Pancreas (tissue), 10 donors: ENCODE measurements around the gene SMIM35. TPM values are rescaled to one million over a fixed set of nuclear protein-coding genes. Genes with fewer than 3 reads are reported as not detected.

Experiments used
- ATAC-seq, 4 donors: fragments of 200-7000 bp; cut with Tn5 transposase; one replicate each; pipeline versions ENCODE4 v1.8.0 to v1.9.1; 2020; ENCODE audit warnings: mild to moderate bottlenecking in 4 of 4, moderate library complexity in 4 of 4
- DNase-seq, 6 donors: peaks; one replicate each; pipeline ENCODE4 v3.0.0-alpha.2; 2020
- FAIRE-seq: peaks from 2 replicates; lab custom pipeline; 2012; peaks lifted over from hg19 to GRCh38; lab: Jason Lieb, UNC
- H3K27ac ChIP-seq, 4 donors: fragments of 200-600 bp; sonication (generic); 1 replicate in 3 of 4; 2 replicates in 1 of 4; pipeline versions ENCODE4 v1.5.0 to v1.8.0; 2020
- H3K27me3 ChIP-seq, 4 donors: fragments of 200-600 bp; one replicate each; pipeline ENCODE4 v1.8.0; 2021
- H3K36me3 ChIP-seq, 3 donors: fragments of 200-600 bp; sonication (generic) in 1 of 3; one replicate each; pipeline versions ENCODE4 v1.5.0 to v1.8.0; 2020 to 2021
- H3K4me1 ChIP-seq, 3 donors: fragments of 200-600 bp; one replicate each; pipeline ENCODE4 v1.8.0; 2021
- H3K4me3 ChIP-seq, 4 donors: fragments of 200-600 bp; sonication (generic) in 2 of 4; one replicate each; pipeline versions ENCODE4 v1.5.0 to v1.8.0; 2020 to 2021
- H3K9me3 ChIP-seq, 4 donors: fragments of 200-600 bp; one replicate each; pipeline ENCODE4 v1.8.0; 2021
- WGBS, 2 donors: extraction: QIAGEN DNeasy Blood & Tissue Kit; methylation state at CpG; one replicate each; pipeline ENCODE4 v1.1.7; 2013; 5-methylcytosine and 5-hydroxymethylcytosine counted together
- intact Hi-C, 3 donors: fragments of 100-400 bp; cut with DNase I; formaldehyde crosslinking; loops; one replicate each; pipeline versions ENCODE4 v1.11.1 to v1.14.2; 2022
- polyA plus RNA-seq, 2 donors: library from polyadenylated mRNA; stranded (reverse); fragments of 200-250 nt; gene quantifications; one replicate each; pipeline ENCODE4 v1.2.3, GENCODE V29; 2013
- total RNA-seq, 6 donors: library from RNA; stranded (reverse); fragmentation: NEBNext Ultra II Directional in 4 of 6; extraction: Animal tissue kit (Norgen Biotek cat#: 25700) in 4 of 6; gene quantifications; one replicate each; pipeline versions ENCODE4 v1.2.1 to v1.2.4, GENCODE V29; 2021 to 2023
- TF ChIP-seq, protein P1 (sequence below), 4 donors: fragments of 200-600 bp; sonication (generic) in 3 of 4; IDR thresholded peaks; one replicate each; pipeline versions ENCODE4 v1.5.0 to v1.8.0; 2021; ENCODE audit warnings: antibody characterized with exemption in 4 of 4
- donor health status: healthy with polysubstance abuse.
- donor health status: DM: no; HTN: no; CAD: no; lungs with moderate emphysema.
- donor health status: DM: no; HTN: no; CAD: no.
- donor health status: control.
- donor health status: control.
- donor health status: Bipolar disorder and iron deficiency.
- donor health status: DM: yes; HTN: yes; CAD: no.
- donor health status: DM: no; HTN: no; CAD: no.
- donor health status: DM: no; HTN: no; CAD: no.
- donor health status: DM: yes; HTN: yes; CAD: no.

The SMIM35 gene
- total and polyA plus RNA-seq, 8 donors = 0.02 TPM; not detected in 7

DNA sequence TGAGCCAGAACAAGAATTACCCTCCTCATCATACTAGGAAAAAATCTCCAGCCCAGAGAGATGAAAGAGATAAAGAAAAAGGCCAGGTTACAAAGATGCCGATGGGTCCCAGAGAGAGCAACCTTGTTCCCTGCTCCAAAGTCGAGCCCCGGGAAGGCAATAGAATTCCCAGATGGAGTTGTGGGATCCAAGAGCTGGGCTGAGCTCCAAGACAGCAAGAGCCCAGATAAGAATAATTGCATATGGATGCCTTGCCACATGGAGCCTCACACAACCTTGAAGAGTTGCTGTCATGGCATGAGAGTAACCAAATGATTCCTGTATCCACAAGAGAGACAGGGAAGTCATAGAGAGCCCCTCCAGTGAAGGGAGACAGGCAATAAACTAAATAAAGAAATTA lies 69.7 kb downstream of the SMIM35 start:
- no peak for FAIRE-seq
- TF ChIP-seq, protein P1, sequence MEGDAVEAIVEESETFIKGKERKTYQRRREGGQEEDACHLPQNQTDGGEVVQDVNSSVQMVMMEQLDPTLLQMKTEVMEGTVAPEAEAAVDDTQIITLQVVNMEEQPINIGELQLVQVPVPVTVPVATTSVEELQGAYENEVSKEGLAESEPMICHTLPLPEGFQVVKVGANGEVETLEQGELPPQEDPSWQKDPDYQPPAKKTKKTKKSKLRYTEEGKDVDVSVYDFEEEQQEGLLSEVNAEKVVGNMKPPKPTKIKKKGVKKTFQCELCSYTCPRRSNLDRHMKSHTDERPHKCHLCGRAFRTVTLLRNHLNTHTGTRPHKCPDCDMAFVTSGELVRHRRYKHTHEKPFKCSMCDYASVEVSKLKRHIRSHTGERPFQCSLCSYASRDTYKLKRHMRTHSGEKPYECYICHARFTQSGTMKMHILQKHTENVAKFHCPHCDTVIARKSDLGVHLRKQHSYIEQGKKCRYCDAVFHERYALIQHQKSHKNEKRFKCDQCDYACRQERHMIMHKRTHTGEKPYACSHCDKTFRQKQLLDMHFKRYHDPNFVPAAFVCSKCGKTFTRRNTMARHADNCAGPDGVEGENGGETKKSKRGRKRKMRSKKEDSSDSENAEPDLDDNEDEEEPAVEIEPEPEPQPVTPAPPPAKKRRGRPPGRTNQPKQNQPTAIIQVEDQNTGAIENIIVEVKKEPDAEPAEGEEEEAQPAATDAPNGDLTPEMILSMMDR (IDR thresholded peaks at IDR 0.05) = no peak
- no peak overlapping the region for H3K27ac ChIP-seq
- H3K9me3 ChIP-seq = no peaks in the 10 kb centered on the region
- H3K27me3 ChIP-seq = no peaks in the 10 kb centered on the region
- WGBS, 2 donors = 39 to 44% methylated on average over 3 of the region's 3 CpGs
- H3K4me3 ChIP-seq = no peak overlapping the region
- no peaks in the 10 kb centered on the region for H3K4me1 ChIP-seq
- intact Hi-C loops = no loop called here
- DNase-seq = no peak
- ATAC-seq = no peak
- H3K36me3 ChIP-seq = no peaks in the 10 kb centered on the region

- DNase-seq (no peak), ATAC-seq (no peak), FAIRE-seq (no peak)
- no peak overlapping the region for H3K4me3 ChIP-seq
- H3K9me3 ChIP-seq = no peaks in the 10 kb centered on the region
- no peaks in the 10 kb centered on the region for H3K36me3 ChIP-seq
- intact Hi-C loops = no loop called here
- no peaks in the 10 kb centered on the region for H3K27me3 ChIP-seq
- no peaks in the 10 kb centered on the region for H3K4me1 ChIP-seq
- H3K27ac ChIP-seq = no peak overlapping the region
- TF ChIP-seq, protein P1 (IDR thresholded peaks at IDR 0.05) = no peak
- 70 to 74% methylated on average over 4 of the region's 4 CpGs for WGBS, 2 donors
Observed at GRCh38 chr11:118016104-118016503, 70.7 kb downstream of the SMIM35 start.

DNA sequence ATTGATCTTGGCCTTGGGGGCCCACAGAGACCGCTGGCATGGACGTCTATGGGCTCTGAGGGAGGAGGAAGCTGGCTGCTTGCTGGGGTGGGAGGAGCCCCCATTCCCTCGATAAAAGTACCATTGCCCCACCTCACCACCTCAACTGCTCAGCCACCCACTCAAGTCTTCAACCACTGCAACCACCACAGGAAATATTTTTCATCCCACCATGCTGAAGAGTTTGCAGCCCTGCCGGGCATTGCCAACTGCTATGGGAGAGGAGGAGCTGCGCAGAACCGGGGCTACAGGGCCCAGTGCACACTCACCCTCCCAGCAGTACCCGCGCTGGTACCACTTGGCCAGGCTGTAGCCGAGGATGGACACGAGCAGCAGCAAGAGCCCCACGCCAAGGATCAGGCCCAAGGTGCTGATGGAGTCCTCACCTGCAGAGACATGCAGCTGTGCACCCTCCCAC lies 71.3 kb downstream of the SMIM35 start:
- Histone ChIP-seq H3K27ac (no peak overlapping the region), H3K4me3 (no peak overlapping the region), H3K27me3 (no peaks in the 10 kb centered on the region), H3K9me3 (no peaks in the 10 kb centered on the region), H3K36me3 (no peaks in the 10 kb centered on the region), H3K4me1 (no peaks in the 10 kb centered on the region)
- WGBS, 2 donors = 69 to 84% methylated on average over 11 of the region's 11 CpGs
- intact Hi-C loops = no loop called here
- no peak for FAIRE-seq
- ATAC-seq = no peak
- TF ChIP-seq, protein P1 (IDR thresholded peaks at IDR 0.05) = no peak
- DNase-seq = no peak

- ATAC-seq (no peak), FAIRE-seq (no peak), DNase-seq (no peak)
- TF ChIP-seq, protein P1 (IDR thresholded peaks at IDR 0.05) = no peak
- intact Hi-C loops = no loop called here
- no peaks in the 10 kb centered on the region for H3K27me3 ChIP-seq
- H3K36me3 ChIP-seq = no peaks in the 10 kb centered on the region
- 87 to 94% methylated on average over 3 of the region's 3 CpGs for WGBS, 2 donors
- H3K27ac ChIP-seq = no peak overlapping the region
- no peak overlapping the region for H3K4me3 ChIP-seq
- H3K4me1 ChIP-seq = no peaks in the 10 kb centered on the region
- no peaks in the 10 kb centered on the region for H3K9me3 ChIP-seq
Observed at GRCh38 chr11:118014022-118014421, 72.7 kb downstream of the SMIM35 start.

DNA sequence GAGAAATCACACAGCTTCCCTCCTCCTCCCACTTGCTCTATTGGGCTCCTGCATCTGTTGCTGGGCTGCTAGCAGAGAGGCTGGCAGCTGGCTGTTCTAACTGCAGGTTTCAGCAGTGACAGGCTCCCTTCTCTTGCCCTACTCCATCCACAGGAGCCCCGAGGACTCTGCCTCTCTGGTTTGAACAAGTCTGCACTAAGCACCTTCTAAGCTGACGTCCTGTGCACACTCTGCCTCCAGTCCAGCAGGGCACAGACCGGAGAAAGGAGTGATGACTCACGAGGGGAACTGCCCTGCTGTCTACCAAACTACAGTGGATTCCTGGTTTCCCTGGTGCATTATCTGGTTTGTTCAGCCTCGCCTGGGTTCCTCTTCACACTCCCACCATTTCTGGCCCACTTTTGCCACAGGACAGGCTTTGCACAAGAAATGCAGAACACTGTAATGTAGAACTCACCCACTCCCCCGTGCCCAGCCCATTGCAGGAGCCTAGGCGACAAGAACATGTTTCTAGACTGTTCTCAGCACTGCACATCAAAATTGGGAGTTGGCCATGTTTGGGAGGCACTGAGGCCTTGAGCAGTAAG lies 74.6 kb downstream of the SMIM35 start:
- DNase-seq (no peak), FAIRE-seq (no peak), ATAC-seq (peak in 3 of 4 donors; percentile 61 to 76 (median 73))
- no peak overlapping the region for H3K4me3 ChIP-seq
- no peaks in the 10 kb centered on the region for H3K36me3 ChIP-seq
- no peaks in the 10 kb centered on the region for H3K9me3 ChIP-seq
- no peaks in the 10 kb centered on the region for H3K4me1 ChIP-seq
- 69 to 76% methylated on average over 7 of the region's 7 CpGs for WGBS, 2 donors
- TF ChIP-seq, protein P1 (IDR thresholded peaks at IDR 0.05) = no peak
- H3K27me3 ChIP-seq = no peaks in the 10 kb centered on the region
- intact Hi-C loops = no loop called here
- peak overlapping the region in 2 of 4 donors; percentile 33 to 48 for H3K27ac ChIP-seq
